HG03060 (cell line): ENCODE data around the gene MAN2A2.

Experiments used
- ATAC-seq: cut with Tn5 transposase; IDR thresholded peaks from one replicate; pipeline ENCODE4 v1.9.1; 2021; ENCODE audit warnings: low read depth, moderate number of reproducible peaks; ENCODE audit not compliant: unreplicated experiment

The MAN2A2 gene

DNA sequence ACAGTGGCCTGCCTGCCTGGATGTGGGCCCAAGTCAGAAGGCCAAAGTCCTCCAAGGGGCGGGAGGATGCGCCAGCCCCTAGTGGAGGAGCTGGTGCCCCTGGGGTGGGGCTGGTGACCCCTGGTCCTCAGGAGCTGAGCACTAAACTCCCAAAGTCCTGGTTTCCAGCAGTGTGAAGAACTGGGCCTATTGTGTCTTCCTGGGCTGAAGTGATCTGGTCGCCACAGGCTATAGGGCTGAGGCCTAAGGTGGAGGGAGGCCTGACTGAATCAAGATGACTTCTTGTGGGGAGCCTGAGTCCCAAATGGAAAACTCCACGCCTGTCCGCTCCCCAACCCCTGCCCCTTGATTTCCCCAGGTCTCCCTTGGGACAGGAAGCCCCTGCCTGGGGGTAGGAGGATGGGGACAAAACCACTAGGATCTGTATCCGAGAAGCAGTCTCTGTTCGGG, 19.6 kb upstream of the MAN2A2 start:
- no peak for ATAC-seq

- ATAC-seq = no peak
Observed at GRCh38 chr15:90883976-90884718, 19.0 kb upstream of the MAN2A2 start, which contains the start of gene FES. FES (plus strand) TSS chr15:90884504; CDS start chr15:90885046, 542 bp downstream.

- no peak for ATAC-seq
Observed at GRCh38 chr15:90884719-90885431, 18.2 kb upstream of the MAN2A2 start.

- ATAC-seq = no peak
Observed at GRCh38 chr15:90885432-90886290, 17.4 kb upstream of the MAN2A2 start.

- ATAC-seq = no peak
Observed at GRCh38 chr15:90886291-90886614, 16.8 kb upstream of the MAN2A2 start.

DNA sequence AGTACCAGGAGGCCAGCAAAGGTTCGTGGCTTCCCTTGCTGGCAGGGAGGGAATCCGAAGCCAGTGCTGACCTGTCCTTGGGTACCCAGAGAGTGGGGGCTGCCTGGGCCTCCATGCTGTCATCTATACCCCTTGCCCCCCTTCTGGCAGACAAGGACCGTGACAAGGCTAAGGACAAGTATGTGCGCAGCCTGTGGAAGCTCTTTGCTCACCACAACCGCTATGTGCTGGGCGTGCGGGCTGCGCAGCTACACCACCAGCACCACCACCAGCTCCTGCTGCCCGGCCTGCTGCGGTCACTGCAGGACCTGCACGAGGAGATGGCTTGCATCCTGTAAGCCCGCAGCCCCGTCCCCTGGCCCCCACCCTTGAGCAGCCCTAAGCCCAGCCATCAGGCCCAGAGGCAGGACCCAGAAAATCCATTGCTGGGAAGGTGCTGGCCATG, 16.0 kb upstream of the MAN2A2 start:
- ATAC-seq = no peak

- no peak for ATAC-seq
Observed at GRCh38 chr15:90889313-90889730, 13.8 kb upstream of the MAN2A2 start.

DNA sequence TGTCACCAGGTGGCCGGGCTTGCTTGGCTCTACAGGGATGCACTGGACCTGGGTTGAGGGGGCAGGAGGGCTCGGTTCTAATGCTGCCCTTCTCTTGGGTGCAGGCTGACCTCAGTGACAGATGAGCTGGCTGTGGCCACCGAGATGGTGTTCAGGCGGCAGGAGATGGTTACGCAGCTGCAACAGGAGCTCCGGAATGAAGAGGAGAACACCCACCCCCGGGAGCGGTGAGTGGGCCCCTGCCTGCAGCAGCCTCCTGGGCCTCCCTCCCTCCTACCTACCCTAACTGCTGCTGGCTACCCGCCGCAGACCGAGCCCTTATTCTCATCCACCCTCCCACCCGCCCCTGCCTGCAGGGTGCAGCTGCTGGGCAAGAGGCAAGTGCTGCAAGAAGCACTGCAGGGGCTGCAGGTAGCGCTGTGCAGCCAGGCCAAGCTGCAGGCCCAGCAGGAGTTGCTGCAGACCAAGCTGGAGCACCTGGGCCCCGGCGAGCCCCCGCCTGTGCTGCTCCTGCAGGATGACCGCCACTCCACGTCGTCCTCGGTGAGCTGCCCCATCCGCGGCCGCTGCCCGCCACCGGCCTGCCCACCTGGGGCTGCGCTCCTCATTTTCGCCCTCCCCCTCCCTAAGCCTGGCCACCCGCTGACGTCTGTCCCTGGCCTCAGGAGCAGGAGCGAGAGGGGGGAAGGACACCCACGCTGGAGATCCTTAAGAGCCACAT, 13.2 kb upstream of the MAN2A2 start:
- ATAC-seq = no peak

DNA sequence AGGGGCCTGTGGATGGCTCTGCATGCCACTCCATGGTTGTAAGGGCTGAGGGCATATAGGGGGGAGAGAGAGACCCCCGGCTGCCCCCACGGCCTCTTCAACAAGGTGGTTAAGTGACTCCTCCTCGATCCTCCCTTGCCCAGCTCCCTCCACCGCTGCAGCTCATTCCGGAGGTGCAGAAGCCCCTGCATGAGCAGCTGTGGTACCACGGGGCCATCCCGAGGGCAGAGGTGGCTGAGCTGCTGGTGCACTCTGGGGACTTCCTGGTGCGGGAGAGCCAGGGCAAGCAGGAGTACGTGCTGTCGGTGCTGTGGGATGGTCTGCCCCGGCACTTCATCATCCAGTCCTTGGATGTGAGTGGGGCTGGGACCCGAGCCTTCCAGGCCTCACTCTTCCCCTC, 12.3 kb upstream of the MAN2A2 start:
- ATAC-seq = no peak

GRCh38 chr15:90891346-90891949, 11.7 kb upstream of the MAN2A2 start:
- ATAC-seq = no peak

DNA sequence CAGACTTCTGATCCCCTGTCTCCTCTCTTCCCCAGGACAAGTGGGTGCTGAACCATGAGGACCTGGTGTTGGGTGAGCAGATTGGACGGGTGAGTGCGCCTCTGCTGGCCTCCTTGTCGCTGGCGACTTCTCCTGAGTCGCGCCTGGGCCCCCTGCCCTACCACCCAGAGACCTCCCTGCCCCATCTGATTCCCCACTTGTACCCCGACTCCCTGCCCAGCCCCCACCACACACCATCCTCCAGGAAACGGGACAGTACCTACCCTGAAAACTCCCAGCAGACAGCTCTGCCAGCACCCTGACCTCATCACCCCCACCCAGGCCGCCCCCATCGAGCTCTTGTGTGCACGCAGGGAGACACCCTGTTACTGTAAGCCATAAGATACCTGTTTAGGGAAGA, 11.1 kb upstream of the MAN2A2 start:
- ATAC-seq = no peak

DNA sequence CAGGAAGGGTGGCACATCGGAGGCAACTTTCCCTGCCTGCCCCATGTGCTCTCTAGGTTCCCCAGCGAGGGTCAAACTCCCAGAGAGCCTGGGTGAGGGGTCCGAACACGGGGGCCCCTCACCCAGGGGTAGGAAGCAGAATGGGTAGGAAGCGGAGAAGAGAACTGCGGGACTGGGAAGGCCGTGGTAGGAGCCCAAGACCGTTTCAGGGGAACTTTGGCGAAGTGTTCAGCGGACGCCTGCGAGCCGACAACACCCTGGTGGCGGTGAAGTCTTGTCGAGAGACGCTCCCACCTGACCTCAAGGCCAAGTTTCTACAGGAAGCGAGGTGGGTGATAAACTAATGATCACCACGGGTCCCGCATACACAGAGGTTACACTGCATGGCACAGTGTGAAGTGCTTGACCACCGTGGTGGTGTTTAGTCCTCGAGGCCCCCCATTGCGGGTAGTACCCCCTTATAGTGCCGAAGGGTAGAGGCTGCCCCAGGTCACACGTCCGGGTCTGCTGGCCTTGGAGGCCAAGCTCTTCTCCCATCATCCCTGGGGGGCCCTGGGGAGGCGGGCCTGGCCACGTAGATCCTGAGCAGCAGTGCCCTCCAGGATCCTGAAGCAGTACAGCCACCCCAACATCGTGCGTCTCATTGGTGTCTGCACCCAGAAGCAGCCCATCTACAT, 10.5 kb upstream of the MAN2A2 start:
- no peak for ATAC-seq

- no peak for ATAC-seq
Observed at GRCh38 chr15:90893175-90894090, 9.7 kb upstream of the MAN2A2 start.

DNA sequence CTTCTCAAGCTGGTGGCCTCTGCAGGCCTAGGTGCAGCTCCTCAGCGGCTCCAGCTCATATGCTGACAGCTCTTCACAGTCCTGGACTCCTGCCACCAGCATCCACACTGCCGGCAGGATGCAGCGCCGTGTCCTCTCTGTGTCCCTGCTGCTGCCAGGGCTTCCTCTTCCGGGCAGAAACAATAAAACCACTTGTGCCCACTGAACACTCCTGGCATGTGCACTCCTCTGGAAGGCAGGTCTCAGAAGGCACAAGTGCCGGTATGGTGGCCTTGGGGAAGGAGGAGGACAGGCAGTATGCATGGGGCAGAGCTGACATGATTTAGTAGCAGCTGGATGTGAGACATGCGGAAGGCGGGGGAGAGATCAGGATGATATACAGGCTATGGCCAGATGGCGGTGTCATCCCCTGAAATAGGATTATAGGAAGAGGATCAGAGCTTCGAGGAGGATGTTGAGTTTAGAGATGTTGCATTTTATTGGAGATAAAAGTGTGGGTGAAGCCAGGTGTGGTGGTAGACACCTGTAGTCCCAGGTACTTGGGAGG, 7.5 kb upstream of the MAN2A2 start:
- no peak for ATAC-seq

- ATAC-seq = peak; percentile 50
Observed at GRCh38 chr15:90897131-90897655, 5.9 kb upstream of the MAN2A2 start.

GRCh38 chr15:90901175-90902039, 1.7 kb upstream of the MAN2A2 start:
- ATAC-seq = no peak
